ENCODE results near the gene TOM1L1.
"Not testable (repeated sequence)": the region's sequence is repeated elsewhere in the genome, so short reads cannot be mapped to it uniquely, and the experiment has no call there.

TOM1L1 gene, protein sequence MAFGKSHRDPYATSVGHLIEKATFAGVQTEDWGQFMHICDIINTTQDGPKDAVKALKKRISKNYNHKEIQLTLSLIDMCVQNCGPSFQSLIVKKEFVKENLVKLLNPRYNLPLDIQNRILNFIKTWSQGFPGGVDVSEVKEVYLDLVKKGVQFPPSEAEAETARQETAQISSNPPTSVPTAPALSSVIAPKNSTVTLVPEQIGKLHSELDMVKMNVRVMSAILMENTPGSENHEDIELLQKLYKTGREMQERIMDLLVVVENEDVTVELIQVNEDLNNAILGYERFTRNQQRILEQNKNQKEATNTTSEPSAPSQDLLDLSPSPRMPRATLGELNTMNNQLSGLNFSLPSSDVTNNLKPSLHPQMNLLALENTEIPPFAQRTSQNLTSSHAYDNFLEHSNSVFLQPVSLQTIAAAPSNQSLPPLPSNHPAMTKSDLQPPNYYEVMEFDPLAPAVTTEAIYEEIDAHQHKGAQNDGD

DNA sequence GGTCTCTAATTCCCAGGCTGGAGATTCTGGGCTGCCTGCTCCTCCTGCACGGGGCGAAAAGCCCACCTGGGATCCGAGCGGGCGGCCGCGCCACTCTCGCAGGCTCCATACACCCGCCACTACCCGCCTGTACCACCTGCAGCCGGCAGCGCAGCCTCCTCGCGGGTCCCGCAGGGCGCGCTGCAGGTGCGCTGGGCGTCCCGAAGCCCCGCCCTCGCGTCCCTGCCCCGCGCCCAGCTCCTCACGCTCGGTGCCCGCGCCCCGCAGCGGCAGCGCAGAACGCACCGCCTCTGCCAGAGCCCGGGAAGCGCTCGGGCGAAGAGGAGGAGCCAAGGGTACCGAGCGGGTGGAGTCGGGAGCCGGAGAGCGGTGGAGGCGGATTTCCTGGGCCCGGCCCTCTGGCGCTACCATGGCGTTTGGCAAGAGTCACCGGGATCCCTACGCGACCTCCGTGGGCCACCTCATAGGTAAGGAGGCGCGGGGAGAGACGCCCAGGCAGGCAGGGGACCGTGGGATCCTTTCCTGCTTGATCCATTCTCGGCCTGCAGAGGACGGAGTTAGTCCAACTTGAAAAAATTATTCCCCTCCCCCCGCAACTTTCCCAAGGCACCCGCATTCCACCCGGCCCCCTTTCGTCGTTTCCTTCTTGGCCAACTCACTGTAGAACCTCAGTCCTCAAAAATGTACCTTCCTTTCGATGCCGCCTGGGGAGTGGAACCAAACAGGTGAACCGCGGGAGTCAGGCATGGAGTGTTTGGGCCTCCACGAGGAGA lies at the start of gene TOM1L1:
Gene TOM1L1 (plus strand): TSS at position 396 of the 773 bp plus-strand sequence. CDS start 14 bp downstream, at position 410.
- DNase-seq = peak; percentile 58

DNA sequence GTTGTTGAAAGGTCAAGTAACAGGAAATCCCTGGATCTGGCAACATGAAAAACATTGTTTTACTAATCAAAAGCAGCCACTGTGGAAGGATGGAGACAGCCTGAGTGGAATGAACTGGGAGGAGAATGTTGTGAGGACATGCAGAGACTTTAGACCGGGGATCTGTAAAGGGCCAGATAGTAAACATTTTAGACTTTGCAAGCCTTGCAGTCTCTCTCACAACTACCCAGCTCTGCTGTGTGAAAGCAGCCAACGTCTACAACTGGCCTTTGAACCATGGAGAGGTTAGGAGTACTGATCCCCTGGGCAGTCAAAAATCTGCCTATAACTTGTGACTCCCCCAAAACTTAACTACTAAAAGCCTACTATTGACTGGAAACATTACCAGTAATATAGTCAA lies 41.5 kb upstream of the TOM1L1 start:
- DNase-seq = no peak

DNA sequence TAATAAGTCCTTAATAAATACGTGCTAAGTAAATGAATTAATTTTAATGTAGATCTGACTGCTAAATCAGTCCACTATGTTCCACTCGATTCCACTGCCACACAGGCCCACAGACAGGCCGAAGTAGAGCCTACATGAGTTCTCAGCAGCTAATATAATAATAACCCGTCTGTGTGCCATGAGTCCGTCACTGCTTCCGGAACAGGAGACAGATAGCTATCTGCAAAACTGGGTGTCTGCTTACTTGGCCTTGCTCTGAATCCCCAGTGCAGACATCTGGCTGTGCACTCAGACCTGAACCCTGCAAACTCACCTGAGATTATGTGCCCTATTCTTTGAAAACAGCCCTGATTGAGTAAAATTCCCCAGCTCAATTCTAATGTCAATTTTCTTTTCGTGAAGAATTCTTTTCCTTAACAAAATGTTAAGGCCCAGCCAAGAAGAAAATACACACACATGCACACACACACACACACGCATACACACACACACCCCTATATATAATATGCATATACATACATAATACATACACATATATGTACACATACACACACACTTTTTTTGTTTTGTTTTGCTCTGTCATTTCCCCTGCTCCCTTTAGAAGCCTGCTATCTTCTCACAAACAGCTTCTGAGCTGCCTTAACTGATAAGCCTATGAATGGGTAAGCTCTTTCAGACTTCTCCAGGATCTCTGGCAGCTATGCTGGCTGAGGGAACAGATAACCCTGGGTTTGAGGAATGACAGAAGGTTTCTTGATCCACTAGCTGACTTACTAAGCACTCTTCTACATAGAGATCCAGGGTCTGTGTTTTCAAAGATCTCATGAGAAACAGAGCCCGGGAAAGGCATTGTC lies 39.8 kb upstream of the TOM1L1 start:
- no peak for DNase-seq

DNA sequence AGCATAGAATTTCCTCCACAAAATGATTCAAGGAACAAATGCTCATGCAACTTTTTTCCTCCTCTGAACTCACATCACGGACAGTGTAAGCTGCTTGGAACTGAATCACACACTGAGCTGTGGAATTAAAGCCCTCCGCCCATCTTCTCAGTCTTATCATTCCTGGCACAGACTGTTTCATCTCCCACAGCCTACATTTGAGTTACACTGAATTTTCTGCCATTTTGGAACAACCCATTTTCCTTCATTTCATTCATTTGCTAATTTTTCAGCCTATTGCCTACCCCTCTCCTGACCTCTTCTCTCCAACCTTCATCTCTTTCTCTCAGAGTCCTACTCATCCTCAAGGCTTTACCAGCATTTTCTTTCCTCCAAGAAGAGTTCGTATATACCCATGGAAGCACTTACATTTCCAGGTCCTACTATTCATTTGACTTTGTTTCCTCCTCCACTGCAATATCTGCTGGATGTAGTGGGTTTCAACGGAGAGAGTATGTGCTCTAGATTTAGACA lies 39.1 kb upstream of the TOM1L1 start:
- no peak for DNase-seq

DNA sequence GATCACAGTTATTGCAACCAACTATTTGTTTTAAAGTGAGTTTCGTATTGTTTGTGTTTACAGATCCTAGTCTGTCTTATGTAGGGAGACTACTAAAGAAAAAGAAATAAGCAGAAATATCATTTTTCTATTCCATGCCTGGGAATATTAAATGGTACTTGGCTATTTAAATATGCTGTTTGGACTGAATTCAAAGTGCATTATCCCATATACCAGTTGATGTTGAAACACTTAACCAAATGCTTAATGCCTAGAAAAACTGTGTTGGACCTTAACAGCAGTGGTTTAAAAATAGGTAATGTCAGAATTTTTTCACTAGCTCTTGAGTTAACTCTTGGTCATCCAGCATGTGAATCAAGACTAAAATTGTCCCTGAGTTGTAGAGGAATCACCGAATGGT lies 37.5 kb upstream of the TOM1L1 start:
- no peak for DNase-seq

DNA sequence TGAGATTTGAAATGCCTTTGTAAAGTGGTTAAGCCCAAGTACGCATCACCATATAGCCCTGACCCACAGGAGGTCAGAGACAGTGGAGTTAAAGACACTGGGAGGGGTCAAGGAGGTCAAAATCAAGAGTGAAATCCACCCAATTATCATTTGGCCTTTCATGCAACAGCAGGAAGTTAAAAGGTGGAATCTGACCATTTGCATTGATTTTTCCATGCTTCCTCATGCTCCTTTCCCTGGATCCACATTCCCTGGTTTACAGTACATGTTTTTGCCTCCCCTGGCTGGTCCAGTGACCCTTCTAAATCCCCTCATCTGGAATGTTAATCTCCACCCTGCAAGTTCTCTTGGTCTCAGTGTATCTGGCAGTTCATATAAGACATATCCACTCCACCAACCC lies 36.6 kb upstream of the TOM1L1 start:
- no peak for DNase-seq

DNA sequence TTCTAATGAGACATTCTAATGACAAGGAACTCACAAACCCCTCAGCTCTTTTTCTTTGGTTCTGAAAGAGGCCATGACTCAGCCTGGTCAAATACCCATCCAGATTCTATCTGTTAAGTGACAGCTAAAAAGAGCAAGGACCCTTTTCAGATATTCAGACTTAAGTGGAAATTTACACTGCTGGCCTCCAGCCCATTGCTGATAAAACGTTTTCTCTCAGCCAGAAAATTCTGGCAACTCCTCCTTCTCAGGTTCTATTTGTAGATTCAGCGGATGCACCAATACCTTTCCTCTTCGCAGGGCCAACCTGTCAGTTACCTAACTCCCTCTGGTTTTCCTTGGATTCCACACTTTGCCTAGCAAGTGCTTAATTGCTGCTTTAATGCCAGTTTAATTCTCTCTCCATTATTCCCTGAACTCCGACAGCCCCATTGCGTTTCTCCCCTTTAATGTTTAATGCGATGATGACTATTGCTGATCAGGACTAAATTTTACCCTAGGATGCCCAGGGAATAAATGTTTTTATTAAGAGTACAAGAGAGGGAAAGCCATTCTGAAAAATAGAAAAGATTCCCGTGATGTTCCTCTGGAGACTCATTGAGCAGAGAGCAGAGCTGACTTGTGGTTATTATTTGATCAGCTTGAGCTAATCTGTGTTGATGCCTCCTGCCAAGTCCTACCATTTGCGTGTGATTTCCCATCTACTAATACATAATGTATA lies 35.9 kb upstream of the TOM1L1 start:
- DNase-seq = no peak

DNA sequence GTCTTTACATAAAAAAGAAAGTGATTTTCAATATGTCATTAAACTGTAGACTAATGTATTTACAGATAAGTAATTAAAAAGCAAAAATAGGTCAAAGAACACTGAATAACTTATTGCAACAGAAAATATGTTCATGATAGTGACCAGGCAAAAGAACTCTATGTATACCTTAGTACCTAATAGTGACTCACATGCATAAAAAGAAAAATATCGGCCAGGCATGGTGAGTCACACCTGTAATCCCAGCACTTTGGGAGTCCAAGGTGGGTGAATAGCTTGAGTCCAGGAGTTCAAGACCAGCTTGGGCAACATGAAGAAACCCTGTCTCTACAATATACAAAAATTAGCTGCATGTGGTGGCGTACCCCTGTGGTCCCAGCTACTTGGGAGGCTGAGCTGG lies 33.0 kb upstream of the TOM1L1 start:
- no peak for DNase-seq

DNA sequence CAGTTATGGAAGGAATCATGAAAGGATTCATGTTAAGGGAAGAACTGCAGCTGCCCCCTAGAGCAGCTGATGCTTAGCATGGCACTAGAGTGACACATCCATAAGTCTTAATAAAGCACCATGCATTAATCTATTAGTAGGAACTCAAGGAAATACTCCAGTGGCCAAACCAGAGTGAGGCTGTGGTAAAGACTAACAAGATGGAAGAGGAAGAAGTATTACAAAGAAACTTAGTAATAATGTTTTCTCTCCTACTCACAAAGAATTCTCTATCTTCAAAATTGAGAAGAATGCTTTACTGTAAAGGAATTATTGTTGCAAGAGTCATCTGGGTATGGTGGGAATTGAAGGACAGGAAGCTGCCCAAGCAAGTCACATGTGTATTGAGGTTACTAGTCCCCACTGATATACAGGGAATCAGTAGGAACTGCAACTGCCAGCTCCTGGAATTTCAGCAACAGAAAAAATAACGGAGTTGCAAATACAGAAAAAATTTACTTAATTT lies 29.9 kb upstream of the TOM1L1 start:
- DNase-seq = no peak

DNA sequence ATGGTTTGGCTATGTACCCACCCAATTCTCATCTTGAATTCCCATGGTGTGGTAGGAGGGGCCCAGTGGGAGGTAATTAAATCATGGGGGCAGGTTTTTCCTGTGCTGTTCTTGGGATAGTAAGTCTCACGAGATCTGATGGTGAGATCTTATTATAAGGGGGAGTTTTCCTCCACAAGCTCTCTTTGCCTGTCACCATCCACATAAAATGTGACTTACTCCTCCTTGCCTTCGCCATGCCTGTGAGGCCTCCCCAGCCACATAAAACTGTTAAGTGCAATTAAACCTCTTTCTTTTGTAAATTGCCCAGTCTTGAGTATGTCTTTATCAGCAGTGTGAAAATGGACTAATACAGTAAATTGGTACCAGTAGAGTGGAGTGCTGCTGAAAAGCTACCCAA lies 24.7 kb upstream of the TOM1L1 start:
- DNase-seq = not testable (repeated sequence)

DNA sequence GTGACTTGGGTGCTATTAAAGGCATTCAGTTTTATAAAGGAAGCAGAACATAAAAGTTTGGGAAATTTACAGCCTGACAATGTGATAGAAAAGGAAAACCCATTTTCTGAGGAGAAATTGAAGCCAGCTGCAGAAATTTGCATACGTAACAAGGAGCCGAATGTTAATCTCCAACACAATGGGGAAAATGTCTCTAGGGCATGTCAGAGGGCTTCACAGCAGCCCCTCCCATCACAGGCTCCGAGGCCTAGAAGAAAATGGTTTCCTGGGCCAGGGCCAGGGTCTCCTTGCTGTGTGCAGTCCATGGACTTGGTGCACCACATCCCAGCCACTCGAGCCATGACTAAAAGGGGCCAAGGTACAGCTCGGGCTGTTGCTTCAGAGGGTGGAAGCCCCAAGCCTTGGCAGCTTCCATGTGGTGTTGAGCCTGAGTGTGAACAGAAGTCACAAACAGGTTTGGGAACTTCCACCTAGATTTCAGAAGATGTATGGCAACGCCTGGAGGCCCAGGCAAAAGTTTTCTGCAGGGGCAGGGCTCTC lies 23.9 kb upstream of the TOM1L1 start:
- no peak for DNase-seq

DNA sequence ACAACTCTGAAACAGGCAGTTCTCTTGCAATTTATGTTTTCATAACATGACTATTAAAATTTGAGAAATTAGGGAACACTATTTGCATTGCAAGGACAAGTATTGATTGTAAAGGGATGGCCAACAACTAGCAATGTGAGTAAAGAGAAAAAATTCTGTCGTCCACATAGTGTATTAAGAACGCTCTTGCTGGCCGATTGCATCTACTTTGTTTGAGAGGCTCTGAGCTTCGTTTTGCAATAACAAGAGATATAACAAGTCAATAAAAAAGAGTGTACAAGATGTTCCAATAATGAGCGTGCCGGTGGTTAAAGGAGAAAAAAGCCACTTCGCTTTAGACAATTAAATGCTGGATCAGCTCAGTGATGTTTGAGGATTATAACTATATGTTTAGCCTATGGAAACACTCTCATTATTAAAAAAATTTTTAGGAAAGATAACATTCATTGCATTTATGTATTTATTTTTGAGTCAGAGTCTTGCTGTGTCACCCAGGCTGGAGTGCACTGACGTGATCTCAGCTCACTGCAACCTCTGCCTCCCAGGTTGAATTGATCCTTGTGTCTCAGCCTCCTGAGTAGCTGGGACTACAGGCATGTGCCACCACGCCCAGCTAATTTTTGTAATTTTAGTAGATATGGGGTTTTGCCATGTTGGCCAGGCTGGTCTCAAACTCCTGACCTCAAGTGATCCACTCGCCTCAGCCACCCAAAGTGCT lies 19.2 kb upstream of the TOM1L1 start:
- no peak for DNase-seq

DNA sequence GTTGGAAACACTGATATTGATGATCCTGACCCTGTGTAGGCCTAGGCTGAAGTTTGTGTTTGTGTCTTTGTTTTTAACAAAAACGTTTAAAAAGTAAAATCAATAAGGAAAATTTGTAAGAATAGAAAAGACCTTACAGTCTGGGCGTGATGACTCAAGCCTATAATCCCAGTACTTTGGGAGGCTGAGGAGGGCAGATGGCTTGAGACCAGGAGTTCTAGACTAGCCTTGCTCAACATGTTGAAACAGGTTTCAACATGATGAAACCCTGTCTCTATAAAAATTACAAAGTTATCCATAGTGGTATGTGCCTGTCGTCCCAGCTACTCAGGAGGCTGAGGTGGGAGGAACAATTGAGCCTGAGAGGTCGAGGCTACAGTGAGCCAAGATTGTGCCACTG lies 18.3 kb upstream of the TOM1L1 start:
- DNase-seq = no peak

DNA sequence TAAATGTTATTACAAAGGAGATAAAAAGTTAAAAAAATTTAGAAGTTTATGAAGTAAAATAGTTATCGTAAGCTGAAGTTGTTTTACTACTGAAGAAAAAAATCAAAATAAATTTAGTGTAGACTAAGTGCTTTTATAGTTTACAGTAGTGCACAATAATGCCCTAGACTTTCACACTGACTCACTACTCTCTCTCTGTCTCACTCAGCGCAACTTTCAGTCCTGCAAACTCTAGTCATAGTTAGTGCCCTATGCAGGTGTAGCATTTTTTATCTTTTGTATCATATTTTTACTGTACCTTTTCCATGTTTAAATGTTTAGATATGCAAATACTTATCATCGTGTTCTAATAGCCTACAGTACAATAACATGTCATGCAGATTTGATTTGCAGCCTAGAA lies 17.7 kb upstream of the TOM1L1 start:
- no peak for DNase-seq

DNA sequence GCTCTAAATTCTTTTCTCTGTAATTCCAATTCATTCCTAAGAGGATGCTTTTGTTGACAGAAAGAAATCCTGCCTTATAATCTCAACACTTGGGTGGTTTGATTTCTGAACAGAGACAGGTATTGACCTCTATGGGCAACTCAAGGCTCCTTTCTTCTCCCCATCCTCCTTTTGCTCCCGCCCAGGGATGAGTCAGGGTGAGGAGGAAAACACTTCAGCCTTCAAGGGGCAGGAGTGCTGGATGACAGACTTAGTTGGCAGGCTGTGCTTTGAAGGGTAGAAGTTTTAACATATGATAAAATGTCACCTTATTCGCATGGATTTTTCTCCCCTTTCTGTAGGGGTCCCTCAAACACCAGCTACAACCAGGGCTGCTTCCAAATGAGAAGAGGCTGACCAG lies 16.7 kb upstream of the TOM1L1 start:
- no peak for DNase-seq

DNA sequence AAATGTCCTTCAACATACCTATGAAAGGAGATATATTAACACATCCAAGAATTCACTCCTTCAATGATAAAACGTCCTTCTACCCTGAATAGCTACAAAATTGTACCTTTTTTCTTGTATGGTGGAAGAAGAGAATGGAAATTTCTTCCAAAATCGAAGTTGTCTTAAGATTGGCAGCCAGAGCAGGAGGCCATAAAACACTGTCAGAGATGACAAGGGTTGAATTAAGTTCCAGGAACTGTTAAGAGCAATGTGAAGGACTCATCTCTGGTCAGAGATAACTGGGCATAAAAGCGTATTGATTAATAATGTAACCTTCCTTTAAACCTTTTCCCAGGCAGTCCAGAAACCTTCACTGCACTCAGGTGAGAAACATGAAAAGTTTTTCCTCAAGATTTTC lies 12.9 kb upstream of the TOM1L1 start:
- no peak for DNase-seq

DNA sequence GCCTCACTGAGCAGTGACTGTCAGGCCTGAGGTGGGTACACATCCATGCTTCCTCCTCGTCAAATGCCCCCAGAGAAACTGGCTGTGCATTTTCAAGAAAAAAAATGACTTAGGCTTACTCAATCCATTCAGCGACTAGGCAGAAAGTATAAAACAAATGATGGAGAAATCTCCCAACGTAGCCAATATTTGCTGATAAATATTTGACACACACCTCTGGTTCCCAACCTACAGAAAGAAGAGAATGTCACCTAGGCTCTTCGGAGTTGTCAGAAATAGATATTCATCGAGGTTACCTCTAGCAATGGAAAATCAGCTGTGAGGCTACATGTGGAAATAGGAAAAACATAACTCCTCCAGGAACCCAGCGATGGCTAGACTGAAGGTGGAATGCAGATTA lies 12.4 kb upstream of the TOM1L1 start:
- no peak for DNase-seq

DNA sequence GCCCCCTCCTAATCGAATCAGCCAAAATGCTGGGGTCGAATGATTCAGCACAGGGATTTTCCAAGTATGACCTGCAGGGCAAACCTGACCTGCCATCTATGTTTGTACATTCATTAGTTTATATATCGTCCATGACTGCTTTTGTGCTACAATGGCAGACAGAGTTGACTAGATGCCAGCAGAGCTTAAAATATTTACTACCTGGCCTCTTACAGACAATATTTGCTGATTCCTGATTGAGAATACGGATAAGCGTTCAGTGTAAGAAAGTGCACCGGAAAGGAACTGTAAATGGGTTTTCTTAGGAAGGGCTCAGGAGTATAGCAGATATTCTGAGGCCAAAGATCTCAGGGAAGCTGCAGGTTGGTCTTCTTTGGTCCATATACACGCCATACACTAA lies 11.7 kb upstream of the TOM1L1 start:
- no peak for DNase-seq

DNA sequence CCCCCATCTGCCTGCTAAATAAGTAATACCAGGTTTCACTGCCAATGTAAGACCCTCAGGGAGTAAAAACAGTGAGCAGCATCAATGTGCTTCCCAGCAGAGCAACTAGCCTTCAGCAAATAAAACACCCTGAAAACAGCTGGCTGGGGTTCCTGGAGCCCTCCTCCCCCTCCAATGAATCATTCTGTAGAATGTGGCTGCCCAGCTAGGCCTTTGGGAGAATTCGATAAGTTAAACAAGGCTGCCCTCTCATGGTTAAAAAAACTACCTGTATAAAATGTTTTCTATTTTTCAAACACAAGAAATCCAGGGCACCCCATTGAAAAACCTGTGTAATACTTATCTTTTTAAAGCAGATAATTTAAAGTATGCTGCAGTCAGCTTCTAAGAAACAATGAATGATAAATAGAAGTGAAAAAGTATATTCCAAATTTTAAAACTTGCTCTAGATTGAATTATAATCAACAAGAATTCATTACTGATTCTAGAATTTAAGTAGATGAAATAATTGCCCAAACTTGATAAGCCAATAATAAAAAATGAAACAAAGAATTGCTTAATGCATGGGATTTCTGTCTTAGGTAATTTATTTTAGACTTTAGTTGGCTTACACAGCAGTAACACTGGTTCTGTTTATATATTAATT lies 9.4 kb upstream of the TOM1L1 start:
- peak; percentile 69 for DNase-seq

DNA sequence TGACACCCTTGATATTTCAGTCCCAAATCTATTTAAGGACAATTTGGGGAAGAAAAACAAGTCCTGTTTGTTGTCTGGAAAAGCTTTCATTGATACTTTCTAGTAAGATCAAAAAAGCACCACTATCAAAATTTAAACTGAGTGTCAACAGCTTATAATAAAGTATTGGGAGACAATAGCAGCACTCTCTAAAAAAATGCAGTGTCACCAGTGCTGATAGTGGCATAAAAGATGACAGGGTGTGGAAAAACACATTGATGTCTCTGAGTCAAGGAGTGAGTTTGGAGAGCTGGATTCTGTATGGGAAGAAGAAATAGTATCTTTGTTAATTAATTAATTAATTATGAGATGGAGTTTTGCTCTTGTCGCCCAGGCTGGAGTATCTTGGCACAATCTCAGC lies 8.3 kb upstream of the TOM1L1 start:
- DNase-seq = no peak

DNA sequence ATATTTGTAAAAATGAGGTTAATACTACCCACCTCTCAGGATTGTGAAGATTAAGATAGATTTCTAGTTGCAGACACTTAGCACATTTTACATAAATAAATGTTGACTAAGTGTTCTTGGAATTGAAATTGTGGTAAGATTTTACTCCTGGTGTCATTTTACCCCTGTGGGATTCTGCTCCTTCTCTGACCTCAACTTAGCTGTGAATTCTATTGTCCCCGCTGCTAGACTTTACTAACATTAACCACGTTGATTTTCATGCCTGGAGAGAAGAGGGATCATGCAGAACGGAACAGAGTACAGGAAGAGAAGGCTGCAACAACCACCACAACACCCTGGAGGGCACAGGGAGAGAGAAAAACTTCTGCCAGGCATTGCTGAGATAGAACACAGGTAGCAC lies 2.1 kb upstream of the TOM1L1 start:
- no peak for DNase-seq

All from femur (tissue), 1 donor.